ENCODE measurements around the gene OR6C75. TPM values are rescaled to one million over a fixed set of nuclear protein-coding genes. Genes with fewer than 3 reads are reported as not detected.

Gene OR6C75
- total RNA-seq: not detected in 2 replicates

GRCh38 chr12:55362675-55363074, at the start of gene OR6C75:
OR6C75 (plus strand) TSS chr12:55362975; CDS start chr12:55365111, 2,136 bp downstream.

GRCh38 chr12:55314043-55314442, 48.7 kb upstream of the OR6C75 start, which contains the start of gene OR6C1:
OR6C1 (plus strand) TSS chr12:55314343; CDS start chr12:55320600, 6,257 bp downstream.

GRCh38 chr12:55330446-55330845, 32.3 kb upstream of the OR6C75 start, which contains the start of gene OR6C3:
OR6C3 (plus strand) TSS chr12:55330746; CDS start chr12:55331701, 955 bp downstream.

GRCh38 chr12:55400229-55400628, 37.5 kb downstream of the OR6C75 start, which contains the start of gene OR6C65:
OR6C65 (plus strand) TSS chr12:55400529; CDS start chr12:55400529, 0 bp downstream.

Other genes starting within 250 kb of the OR6C75 start
- gene OR9K2, start 236.6 kb upstream of the OR6C75 start, total RNA-seq: not detected in 2 replicates
- not detected in 2 replicates for gene OR10A7, start 141.9 kb upstream of the OR6C75 start, total RNA-seq
- gene OR6C74, start 118.4 kb upstream of the OR6C75 start, total RNA-seq: not detected in 2 replicates
- not detected in 2 replicates for gene OR6C6, start 66.4 kb upstream of the OR6C75 start, total RNA-seq
- not detected in 2 replicates for gene OR6C1, start 48.6 kb upstream of the OR6C75 start, total RNA-seq
- not detected in 2 replicates for gene OR6C3, start 32.2 kb upstream of the OR6C75 start, total RNA-seq
- not detected in 2 replicates for gene OR6C65, start 37.6 kb downstream of the OR6C75 start, total RNA-seq
- gene OR6C76, start 63.3 kb downstream of the OR6C75 start, total RNA-seq: not detected in 2 replicates
- gene OR6C2, start 81.1 kb downstream of the OR6C75 start, total RNA-seq: not detected in 2 replicates
- gene OR6C70, start 107.2 kb downstream of the OR6C75 start, total RNA-seq: not detected in 2 replicates
- not detected in 2 replicates for gene OR6C68, start 129.4 kb downstream of the OR6C75 start, total RNA-seq
- gene OR6C4, start 186.6 kb downstream of the OR6C75 start, total RNA-seq: not detected in 2 replicates
- gene OR2AP1, start 209.5 kb downstream of the OR6C75 start, total RNA-seq: not detected in 2 replicates

All from pericardium fibroblast (primary cell).